ENCODE results near the gene TAF12.

- TF ChIP-seq CTCF (IDR thresholded peaks at IDR 0.05; ENCODE audit: borderline replicate concordance, extremely low read depth, low read length, poor library complexity, severe bottlenecking) (no peak), EZH2 (IDR thresholded peaks at IDR 0.05; ENCODE audit: borderline replicate concordance, low read depth, low read length, severe bottlenecking) (no peak)
Observed at GRCh38 chr1:28646040-28646439, 3.2 kb upstream of the TAF12 start.

Data from DND-41 (cell line).